ENCODE data around the gene ZNF274. TPM values are rescaled to one million over a fixed set of nuclear protein-coding genes. Genes with fewer than 3 reads are reported as not detected.

ZNF274 gene
- polyA plus RNA-seq, 1 of the 3 experiments (the other 2 are of a cell fraction): 3.1 TPM

GRCh38 chr19:58182989-58183816 is at the start of gene ZNF274 (continued):
- TF ChIP-seq, protein P1, sequence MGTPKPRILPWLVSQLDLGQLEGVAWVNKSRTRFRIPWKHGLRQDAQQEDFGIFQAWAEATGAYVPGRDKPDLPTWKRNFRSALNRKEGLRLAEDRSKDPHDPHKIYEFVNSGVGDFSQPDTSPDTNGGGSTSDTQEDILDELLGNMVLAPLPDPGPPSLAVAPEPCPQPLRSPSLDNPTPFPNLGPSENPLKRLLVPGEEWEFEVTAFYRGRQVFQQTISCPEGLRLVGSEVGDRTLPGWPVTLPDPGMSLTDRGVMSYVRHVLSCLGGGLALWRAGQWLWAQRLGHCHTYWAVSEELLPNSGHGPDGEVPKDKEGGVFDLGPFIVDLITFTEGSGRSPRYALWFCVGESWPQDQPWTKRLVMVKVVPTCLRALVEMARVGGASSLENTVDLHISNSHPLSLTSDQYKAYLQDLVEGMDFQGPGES (IDR thresholded peaks at IDR 0.05; ENCODE audit: low read depth, low read length): no peak
- TF ChIP-seq CHD2 (IDR thresholded peaks at IDR 0.05; ENCODE audit: low read length, partially characterized antibody): peak; percentile 18

- Histone ChIP-seq H2AFZ (ENCODE audit: low read depth) (no peak overlapping the region), H3K36me3 (replicated peaks in 1 of 2; ENCODE audit: control insufficient read depth in 1 of 2, insufficient read depth in 2 of 2, low read length in 1 of 2) (peaks cover 16 to 84% of the 10 kb centered on the region in 2 experiments), H3K9me3 (peaks cover 51% of the 10 kb centered on the region), H3K27ac (ENCODE audit: low read depth in 2 of 2, low read length in 1 of 2) (no peak overlapping the region), H3K27me3 (ENCODE audit: insufficient read depth) (no peaks in the 10 kb centered on the region), H3K4me1 (ENCODE audit: control insufficient read depth in 1 of 2, insufficient read depth in 2 of 2, low read depth in 1 of 2, low read length in 1 of 2) (no peaks in the 10 kb centered on the region), H3K4me2 (no peak overlapping the region), H3K79me2 (ENCODE audit: insufficient read depth) (peaks cover 8% of the 10 kb centered on the region), H3K9ac (no peak overlapping the region), H3F3A (replicated peaks; ENCODE audit: insufficient read depth) (no peaks in the 10 kb centered on the region), H3K4me3 (ENCODE audit: low read depth in 2 of 2, low read length in 1 of 2) (no peak overlapping the region), H4K20me1 (ENCODE audit: insufficient read depth) (no peaks in the 10 kb centered on the region), H3K9me2 (no peaks in the 10 kb centered on the region)
- CTCF ChIA-PET: no interaction called here
- no peak for TF ChIP-seq EZH2phosphoT487 (IDR thresholded peaks at IDR 0.05; ENCODE audit: borderline replicate concordance, low read depth)
- TF ChIP-seq EP300 (IDR thresholded peaks at IDR 0.05; ENCODE audit: borderline replicate concordance in 1 of 2, low read depth in 1 of 2, low read length in 1 of 2): no peak
- TF ChIP-seq, protein P1 (IDR thresholded peaks at IDR 0.05; ENCODE audit: low read depth, low read length): no peak
- TF ChIP-seq MEF2A (IDR thresholded peaks at IDR 0.05; ENCODE audit: borderline replicate concordance, low read depth): no peak
- TF ChIP-seq RFX5 (IDR thresholded peaks at IDR 0.05; ENCODE audit: low read length): no peak
- TF ChIP-seq GABPA (IDR thresholded peaks at IDR 0.05; ENCODE audit: low read depth): no peak
- TF ChIP-seq, protein P2, sequence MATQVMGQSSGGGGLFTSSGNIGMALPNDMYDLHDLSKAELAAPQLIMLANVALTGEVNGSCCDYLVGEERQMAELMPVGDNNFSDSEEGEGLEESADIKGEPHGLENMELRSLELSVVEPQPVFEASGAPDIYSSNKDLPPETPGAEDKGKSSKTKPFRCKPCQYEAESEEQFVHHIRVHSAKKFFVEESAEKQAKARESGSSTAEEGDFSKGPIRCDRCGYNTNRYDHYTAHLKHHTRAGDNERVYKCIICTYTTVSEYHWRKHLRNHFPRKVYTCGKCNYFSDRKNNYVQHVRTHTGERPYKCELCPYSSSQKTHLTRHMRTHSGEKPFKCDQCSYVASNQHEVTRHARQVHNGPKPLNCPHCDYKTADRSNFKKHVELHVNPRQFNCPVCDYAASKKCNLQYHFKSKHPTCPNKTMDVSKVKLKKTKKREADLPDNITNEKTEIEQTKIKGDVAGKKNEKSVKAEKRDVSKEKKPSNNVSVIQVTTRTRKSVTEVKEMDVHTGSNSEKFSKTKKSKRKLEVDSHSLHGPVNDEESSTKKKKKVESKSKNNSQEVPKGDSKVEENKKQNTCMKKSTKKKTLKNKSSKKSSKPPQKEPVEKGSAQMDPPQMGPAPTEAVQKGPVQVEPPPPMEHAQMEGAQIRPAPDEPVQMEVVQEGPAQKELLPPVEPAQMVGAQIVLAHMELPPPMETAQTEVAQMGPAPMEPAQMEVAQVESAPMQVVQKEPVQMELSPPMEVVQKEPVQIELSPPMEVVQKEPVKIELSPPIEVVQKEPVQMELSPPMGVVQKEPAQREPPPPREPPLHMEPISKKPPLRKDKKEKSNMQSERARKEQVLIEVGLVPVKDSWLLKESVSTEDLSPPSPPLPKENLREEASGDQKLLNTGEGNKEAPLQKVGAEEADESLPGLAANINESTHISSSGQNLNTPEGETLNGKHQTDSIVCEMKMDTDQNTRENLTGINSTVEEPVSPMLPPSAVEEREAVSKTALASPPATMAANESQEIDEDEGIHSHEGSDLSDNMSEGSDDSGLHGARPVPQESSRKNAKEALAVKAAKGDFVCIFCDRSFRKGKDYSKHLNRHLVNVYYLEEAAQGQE (IDR thresholded peaks at IDR 0.05; ENCODE audit: low read depth, low read length): no peak
- TF ChIP-seq MXI1 (IDR thresholded peaks at IDR 0.05; ENCODE audit: low read depth, low read length): no peak
- TF ChIP-seq ZBTB33 (IDR thresholded peaks at IDR 0.05; ENCODE audit: borderline replicate concordance, low read depth): no peak
- TF ChIP-seq SMC3 (IDR thresholded peaks at IDR 0.05; ENCODE audit: low read depth, low read length): no peak
- TF ChIP-seq, protein P3, sequence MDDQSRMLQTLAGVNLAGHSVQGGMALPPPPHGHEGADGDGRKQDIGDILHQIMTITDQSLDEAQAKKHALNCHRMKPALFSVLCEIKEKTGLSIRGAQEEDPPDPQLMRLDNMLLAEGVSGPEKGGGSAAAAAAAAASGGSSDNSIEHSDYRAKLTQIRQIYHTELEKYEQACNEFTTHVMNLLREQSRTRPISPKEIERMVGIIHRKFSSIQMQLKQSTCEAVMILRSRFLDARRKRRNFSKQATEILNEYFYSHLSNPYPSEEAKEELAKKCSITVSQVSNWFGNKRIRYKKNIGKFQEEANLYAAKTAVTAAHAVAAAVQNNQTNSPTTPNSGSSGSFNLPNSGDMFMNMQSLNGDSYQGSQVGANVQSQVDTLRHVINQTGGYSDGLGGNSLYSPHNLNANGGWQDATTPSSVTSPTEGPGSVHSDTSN (IDR thresholded peaks at IDR 0.05): no peak
- TF ChIP-seq RCOR1 (IDR thresholded peaks at IDR 0.05; ENCODE audit: low read length): no peak
- no peak for TF ChIP-seq RAD21 (IDR thresholded peaks at IDR 0.05; ENCODE audit: low read length)
- POLR2A ChIA-PET: no interaction called here
- no peak for DNase-seq
- WGBS (ENCODE audit: low lambda C conversion rate): 72% methylated on average over 1 of the region's 1 CpG
Measured at GRCh38 chr19:58134244-58134643, 48.6 kb upstream of the ZNF274 start.
